Stimulated activated CD4-positive, alpha-beta T cell treated with anti-CD3 and anti-CD28 coated beads, TNF-alpha, amount 100 ng/mL, for 48 hours (primary cell): ENCODE data around the gene ICA1L.
"Not testable (repeated sequence)": the region's sequence is repeated elsewhere in the genome, so short reads cannot be mapped to it uniquely, and the experiment has no call there.

ENCODE experiments used
- DNase-seq, 3 donors: peaks; one replicate each; pipeline ENCODE4 v3.0.0-alpha.2; 2020; ENCODE audit warnings: low read depth in 3 of 3

The ICA1L gene

DNA sequence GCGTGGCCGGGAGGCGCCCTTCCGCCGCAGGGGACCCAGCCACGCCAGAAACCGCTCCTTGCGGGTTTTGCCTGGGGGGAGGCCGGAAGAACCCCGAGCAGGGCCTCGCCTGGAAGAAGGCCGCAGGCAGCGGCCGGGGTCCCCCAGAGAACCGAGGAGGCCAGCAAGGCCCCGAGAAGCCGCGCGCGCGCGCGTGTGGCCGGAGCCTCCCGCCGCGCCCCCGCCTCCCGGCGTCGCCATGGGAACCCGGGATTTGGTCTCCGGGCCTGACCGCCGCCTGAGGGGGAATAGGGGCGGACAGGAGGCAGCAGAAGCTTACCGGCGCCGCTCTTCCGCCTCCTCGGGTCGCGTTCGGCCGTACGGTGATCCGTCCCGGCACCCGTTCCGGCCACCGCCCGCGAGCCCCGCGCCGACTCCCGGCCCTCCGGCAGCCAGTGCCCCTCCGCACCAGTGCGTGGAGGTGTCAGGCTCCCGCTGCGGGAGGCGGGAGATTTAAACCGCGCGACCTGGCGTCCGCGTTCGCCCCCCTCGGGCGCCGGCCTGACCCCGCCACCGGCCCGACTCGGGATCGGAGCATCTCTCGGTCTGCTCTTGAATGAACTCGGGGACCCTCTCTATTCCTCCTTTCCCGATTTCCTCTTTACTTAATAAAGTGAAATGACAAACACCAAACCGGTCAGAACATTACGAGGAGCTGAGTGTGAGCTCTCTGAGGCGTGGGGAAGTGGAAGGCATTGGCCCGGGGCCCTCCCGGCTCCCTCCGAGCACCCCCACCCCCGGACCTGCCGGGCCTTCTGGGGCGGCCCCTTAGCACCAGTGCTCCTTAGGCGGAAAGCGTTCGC, at the start of gene ICA1L:
Gene ICA1L (minus strand): TSS at position 467 of the 842 bp plus-strand sequence. CDS start 42,757 bp downstream, outside the sequence.
- peak; percentile 21 to 41 (median 31) for DNase-seq

DNA sequence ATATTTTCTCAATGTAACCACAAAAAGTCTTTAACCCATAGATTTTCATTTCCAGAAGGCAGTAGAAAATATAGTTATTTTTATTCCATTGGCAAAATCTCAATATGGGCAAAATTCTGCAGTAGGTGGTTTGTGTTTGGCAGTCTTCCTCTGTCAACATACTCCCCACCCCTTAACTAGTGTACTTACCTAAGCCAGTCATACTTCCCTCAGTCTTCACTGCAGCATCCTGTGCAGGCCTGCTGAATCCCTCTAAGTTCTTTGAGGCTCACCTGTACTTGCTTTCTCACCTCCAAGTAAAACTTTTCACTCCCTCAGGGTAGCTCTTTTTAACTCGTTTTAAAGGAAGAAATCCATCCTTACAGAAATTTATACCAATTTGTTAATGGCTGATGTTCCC, 47.3 kb upstream of the ICA1L start:
- DNase-seq: no peak

DNA sequence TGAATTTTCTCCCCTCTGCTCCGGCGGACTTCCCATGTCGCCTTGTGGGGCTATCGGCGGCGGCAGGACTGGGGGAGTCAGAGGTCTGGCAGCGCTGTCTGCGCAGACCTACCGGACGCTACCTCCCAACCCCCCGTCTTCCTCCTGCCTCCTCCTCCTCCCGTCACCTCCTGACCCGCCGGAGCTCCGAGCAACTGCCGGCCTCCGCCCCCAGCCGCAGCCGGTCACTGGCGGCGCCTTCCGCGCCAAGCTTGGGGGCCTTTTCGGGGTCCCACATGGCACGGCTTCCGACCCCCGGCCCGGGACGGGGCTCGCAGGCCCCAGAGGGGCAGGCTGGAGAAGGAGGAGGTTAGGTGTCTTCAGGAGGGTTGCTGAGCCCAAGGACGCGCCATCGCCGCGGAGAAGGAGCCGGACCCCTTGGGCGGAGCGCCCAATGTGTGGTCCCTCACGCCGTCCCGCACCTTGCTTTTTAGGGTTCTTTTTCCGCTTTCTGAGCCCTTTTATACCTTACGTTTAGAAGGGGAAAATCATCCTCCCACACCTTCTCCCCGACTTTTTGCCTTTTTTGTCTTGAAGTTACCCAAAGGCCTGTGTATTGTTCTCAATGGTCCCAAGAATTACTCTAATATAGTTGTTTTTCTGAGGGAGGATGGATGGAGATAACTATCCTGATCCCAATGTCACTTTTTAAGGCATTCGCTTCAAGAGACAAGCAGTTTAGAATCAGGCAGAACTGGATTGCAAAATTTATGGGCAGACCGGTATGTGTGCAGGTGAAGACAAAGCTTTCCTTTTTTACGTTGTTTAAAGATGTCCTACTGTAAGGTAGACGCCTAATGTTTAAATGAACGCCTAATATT, 41.0 kb upstream of the ICA1L start:
- peak in 1 of 3 donors; percentile 14 for DNase-seq

DNA sequence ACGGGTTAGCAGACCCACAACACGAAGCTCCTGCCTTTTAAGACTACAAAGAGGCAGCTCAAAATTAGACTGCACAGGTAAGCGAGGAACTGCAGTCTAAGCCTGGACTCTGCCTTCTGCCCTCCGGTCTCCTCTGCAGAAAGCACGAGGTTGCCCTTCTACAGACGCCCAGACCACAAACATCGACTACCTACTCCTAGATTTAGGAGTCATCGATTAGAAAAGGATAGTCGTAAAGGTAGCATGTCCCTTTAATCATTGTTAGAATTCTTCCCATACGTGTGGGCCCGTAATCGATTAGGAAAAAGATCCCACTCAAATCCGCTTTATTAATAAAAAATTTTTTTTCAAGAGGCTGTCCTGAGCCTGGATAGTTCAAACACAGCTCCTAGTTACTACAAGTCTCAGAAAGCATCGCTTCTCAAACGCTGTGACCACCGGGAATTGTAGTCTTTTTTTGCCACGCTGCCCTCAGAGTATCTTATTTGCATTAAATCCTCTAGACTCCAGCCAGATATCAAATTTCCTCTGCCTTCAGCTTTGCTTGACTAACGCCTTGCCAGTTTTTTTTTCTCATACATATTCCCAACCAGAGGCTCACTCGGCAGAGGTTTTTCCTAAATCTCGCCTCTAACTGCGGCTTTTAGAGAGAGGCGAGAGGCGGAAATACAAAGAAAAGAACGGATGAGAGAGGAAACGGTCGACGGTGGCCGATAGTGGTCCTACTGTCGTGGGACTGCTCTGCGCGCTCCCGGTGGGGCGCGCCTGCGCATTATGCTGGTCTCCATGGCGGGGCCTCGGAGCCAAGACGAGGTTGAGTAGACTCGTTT, 40.2 kb upstream of the ICA1L start, which contains the start of the genes CARF and WDR12:
Gene CARF (plus strand): TSS at position 764 of the 830 bp plus-strand sequence. CDS start 29,628 bp downstream, outside the sequence.
Gene WDR12 (minus strand): TSS at position 162 of the 830 bp plus-strand sequence. CDS start 197 bp downstream, outside the sequence.
- DNase-seq: peak; percentile 79 to 85 (median 82)

DNA sequence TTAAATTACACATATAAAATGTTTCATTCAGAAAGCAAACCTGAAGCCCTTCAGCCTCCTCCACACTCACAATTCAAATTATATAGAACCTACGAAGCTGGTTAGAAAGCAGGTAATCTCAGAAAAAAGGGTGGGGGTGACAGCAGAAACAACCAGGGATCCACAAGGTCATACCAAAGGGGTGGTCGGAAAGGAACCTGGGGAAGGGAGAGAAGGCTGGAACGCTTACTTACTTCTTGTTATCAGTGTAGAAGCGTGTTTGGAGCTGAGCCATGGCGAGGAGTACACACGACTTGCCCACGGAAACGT, 39.6 kb upstream of the ICA1L start:
- DNase-seq: no peak

DNA sequence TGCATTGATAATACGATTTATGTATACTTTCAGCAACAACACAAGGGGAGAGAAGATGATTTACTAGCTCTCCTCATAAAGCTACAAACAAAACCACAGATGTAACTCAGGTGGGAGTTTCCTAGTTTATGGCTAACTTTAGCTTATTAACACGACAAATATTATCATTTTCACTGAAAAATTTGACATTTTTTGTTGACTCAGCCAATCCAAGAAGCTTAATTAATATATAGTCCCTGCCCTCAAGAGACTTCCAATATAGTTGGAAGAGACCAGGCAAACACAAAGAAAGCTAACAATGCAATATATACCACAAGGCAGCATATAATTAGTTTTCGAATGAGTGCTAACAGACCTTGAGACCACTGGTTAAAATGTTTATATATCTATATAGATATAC, 39.1 kb upstream of the ICA1L start:
- DNase-seq: no peak

DNA sequence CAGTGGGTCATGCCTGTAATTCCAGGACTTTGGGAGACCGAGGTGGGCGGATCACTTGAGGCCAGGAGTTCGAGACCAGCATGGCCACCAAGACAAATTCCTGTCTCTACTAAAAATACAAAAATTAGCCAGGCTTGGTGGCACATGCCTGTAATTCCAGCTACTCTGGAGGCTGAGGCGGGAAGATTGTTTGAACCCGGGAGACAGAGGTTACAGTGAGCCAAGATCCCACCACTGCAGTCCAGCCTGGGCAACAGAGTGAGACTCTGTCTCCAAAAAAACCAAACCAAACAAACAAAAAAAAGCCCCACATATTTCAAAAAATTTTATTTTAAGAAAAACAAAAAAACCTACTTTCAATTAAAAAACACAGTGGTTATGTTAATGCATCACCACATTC, 38.7 kb upstream of the ICA1L start:
- not testable (repeated sequence) for DNase-seq

DNA sequence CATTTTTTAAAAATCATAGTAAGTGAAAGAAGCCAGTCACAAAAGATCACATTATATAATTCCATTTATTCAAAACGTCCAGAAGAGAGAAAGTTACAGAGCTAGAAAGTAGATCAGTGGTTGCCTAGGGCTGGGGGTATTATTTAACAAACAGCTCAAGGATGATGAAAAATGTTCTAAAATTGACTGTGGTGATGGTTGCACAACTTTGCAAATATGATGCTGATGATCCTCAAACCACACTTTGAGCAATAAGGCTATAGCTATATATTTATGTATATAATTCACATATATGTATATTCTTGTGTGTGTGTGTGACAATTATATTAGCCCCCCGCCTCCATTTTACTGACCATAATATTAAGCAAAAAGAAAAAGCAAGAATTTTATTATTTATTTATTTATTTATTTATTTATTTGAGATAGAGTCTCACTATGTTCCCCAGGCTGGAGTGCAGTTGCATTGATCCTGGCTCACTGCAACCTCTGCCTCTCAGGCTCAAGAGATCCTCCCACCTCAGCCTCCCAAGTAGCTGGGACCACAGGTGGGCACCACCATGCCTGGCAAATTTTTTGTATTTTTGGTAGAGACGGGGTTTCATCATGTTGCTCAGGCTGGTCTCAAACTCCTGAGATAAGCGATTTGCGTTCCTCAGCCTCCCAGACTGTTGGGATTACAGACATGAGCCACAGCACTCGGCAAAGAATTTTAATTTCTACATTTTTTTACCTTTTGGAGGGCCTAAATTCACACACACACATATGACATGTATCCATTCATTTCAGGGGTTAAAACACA, 38.0 kb upstream of the ICA1L start:
- DNase-seq: no peak

DNA sequence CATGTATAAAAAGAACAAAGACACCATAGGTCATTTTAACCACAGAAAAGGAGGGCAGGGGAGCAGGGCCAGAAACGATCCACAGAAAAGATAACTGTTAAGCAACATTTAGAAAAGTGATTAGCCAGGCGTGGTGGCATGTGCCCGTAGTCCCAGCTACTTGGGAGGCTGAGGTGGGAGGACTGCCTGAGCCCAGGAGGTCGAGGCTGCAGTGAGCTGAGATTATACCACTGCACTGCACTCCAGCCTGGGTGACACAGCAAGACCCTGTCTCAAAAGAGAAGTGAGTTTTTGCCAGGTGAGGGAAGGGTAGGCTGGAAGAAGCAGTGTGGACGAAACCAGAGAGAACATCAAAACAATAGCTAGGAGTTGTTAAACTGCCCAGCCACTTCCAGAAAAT, 36.6 kb upstream of the ICA1L start:
- no peak for DNase-seq

DNA sequence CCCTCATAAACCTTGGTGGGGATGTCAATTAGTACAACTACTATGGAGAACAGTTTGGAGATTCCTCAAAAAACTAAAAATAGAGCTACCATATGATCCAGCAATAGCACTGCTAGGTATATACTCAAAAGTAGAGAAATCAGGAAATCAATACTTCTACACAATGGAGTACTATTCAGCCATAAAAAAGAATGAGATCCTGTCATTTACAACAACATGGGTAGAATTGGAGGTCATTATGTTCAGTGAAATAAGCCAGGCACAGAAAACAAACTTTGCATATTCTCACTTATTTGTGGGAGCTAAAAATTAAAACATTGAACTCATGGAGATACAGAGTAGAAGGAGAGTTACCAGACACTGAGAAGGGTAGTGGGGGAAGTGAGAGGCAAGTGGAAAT, 33.9 kb upstream of the ICA1L start:
- not testable (repeated sequence) for DNase-seq

DNA sequence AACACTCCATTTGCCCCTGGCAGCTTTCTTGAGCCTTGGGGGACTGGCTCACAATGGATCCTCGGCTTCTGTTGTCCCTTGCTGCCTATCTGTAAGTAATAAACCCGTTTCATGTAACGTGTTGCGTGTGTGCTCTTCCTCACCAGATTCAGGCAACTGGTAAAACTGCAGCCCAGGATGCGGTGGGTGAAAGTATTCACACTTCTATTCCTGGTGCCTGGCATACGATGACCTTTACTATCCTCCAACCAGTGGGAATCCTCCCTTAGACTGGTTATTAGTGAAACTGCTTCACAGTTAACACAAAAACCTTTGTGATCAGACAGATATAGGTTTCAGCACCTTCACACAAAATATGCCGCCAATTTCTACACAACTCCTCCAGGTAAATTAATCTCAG, 13.6 kb upstream of the ICA1L start:
- no peak for DNase-seq

DNA sequence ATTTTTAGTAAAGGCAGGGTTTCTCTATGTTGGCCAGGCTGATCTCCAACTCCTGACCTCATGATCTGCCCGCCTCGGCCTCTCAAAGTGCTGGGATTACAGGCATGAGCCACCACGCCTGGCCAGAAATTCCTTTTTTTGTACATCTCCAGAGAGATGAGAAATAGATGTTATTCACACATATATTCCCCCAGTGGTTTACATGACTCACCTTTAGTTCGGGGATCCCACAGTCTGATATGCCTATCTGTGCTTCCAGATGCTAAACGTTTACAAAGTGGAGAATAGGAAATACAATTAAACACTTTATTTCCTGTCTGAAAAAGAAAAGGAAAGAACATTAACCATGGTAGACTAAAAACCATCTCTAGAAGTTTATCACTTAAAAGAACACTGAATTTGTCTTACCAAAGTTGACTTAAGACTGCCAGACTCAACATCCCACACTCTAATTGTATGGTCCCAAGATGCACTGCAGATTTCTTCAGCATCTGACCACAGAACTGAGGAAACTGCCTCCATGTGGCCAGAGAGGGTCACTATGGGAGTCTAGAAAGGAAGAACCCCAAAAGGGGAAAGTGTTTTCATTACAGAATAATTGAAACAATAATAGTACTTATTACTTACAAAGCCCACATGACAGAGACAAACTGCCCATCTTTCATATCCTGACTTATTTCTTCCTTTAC, 12.6 kb upstream of the ICA1L start:
- no peak for DNase-seq

DNA sequence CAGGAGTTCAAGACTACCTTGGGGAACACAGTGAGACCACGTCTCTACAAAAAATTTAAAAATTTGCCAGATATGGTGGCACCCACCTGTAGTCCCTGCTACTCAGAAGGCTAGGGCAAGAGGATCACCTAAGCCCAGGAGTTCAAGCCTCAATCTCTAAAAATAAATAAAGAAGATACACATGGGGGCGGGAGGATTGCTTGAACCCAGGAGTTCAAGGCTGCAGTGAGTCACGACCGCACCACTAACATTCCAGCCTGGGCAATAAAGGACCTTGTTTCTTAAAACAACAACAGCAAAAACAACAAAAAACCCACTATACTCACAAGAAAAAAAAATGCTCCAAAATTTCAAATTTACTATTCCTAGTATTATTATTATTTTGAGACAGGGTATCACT, 10.0 kb upstream of the ICA1L start:
- DNase-seq: no peak

DNA sequence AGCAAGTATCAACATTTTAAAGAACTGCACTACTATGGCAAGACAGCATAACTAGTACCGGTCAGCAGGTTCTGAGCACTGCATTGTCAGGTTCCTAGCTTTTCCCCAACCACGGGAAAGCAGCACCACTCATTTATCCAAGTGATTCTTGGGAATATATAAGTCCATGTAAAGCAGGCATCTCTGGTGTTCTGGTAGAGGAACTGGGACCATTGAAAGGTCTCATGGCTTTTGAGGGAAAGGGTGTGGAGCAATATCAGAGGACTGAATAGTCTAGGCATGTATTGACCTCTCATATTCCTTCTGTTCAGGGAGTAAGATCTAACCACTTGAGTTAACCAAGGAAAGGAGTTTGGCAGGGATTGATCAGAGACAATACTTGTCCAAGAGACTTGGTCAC, 6.1 kb upstream of the ICA1L start:
- DNase-seq: no peak

DNA sequence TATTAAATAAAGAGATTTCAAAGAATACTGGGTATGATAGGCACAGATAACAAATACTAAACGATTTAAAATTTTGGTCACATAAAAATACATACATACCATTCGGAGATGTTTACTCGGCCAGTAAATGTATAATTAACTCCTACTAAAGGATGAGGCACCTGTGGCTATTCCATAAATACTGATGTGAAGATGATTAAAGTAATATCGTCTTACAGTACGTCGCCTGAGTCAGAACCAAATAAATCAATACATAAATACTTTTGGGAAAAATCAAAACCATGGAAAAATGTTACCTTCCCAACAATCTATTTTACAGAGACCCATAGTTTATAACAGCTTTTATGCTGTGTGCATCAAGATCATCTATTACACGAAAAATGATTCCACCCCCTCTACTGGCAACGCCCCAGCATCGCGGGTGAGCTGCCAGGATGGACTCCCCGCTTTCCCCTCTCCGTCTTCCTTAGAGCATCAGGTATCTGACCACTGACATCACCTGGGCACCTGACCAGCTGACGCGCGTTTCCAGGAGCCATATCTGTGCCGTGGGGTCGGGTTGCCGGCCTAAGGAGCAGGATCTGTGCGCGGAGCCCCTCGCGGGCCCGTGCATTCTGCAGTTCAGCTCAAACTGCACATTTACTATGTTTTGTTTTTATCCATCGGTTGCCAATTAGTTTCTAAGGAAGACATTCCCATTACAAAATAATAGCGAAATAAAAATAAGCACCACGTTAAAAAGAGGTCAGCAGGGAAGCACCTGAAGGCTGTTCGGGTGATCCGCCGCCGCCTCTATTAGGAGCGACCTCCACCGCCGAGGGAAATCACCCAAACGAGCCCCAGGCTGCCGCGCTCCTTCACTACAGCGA, 901 bp downstream of the ICA1L start:
- DNase-seq: peak; percentile 29 to 46 (median 44)

DNA sequence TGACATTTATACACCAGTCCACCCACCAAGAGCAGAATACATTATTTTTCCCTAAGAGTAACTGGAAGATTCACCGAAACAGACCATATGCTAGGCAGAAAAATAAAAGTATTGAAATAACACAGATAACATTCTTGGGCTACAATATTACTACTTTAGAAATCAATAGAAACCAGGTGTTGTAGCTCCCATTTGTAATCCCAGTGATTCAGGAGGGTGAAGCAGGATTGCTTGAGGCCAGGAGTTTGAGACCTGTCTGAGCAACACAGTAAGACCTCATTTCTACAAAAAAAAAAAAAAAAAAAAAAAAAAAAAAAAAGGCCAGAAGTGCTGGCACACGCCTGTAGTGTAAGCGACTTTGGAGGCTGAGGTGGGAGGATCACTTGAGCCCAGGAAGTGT, 9.6 kb downstream of the ICA1L start:
- no peak for DNase-seq

DNA sequence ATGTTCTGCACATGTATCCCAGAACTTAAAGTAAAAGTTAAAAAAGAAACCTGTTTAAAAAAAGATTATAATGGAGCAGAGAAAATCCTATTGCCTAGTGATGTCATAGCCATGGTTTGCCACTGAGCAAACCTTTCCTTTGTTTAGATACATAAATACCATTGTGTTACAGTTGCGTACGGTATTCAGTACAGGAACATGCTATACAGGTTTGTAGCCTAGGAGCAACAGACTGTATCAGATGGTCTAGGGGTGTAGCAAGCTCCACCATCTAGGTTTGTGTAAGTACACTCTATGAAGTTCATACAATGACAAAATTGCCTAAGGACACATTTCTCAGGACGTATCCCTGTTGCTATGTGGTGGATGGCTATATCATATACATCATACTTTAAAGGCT, 13.0 kb downstream of the ICA1L start:
- no peak for DNase-seq

DNA sequence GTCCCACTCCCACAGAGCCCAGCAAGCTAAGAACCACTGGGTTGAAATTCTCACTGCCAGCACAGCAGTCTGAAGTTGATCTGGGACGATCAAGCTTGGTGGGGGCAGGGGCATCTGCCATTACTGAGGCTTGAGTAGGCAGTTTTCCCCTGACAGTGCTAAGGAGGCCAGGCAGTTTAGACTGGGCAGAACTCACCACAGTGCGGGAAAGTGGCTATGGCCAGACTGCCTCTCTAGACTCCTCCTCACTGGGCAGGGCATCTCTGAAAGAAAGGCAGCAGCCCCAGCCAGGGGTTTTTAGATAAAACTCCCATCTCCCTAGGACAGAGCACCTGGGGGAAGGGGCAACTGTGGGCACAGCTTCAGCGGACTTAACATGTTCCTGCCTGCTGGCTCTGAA, 22.2 kb downstream of the ICA1L start:
- DNase-seq: not testable (repeated sequence)

DNA sequence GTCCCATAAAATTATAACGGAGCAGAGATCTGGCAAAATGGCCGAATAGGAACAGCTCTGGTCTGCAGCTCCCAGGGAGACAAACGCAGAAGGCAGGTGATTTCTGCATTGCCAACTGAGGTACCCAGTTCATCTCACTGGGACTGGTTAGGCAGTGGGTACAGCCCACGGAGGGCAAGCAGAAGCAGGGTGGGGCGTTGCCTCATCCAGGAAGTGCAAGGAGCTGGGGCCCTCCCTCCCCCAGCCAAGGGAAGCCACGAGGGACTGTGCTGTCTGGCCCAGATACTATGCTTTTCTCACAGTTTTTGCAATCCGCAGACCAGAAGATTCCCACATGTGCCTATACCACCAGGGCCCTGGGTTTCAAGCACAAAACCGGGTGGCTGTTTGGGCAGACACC, 22.8 kb downstream of the ICA1L start:
- DNase-seq: no peak
